Stomach (tissue), 4 donors: ENCODE data around the gene AMIGO1.

Source experiments
- CTCF ChIP-seq, 7 experiments: fragments of 450-650 bp in 4 of 7; fragments of 200-600 bp in 3 of 7; sonication (generic) in 3 of 7; IDR thresholded peaks; one replicate each; pipeline ENCODE4 v1.5.1; 2016 to 2019; ENCODE audit warnings: antibody characterized with exemption in 7 of 7, control low read depth in 2 of 7, mild to moderate bottlenecking in 1 of 7
- EP300 ChIP-seq: sonication (generic); formaldehyde crosslinking; IDR thresholded peaks from one replicate; pipeline ENCODE4 v1.6.1; 2017; ENCODE audit warnings: antibody characterized with exemption
- POLR2A ChIP-seq, 4 donors: fragments of 450-650 bp; IDR thresholded peaks; one replicate each; pipeline ENCODE4 v1.6.1; 2016; ENCODE audit warnings: antibody characterized with exemption in 4 of 4, control low read depth in 2 of 4, mild to moderate bottlenecking in 1 of 4, moderate library complexity in 1 of 4
- POLR2AphosphoS5 ChIP-seq, 3 donors: sonication (generic); formaldehyde crosslinking; IDR thresholded peaks; one replicate each; pipeline ENCODE4 v1.6.1; 2016; ENCODE audit warnings: antibody characterized with exemption in 3 of 3

GRCh38 chr1:109487261-109487660 is 22.3 kb downstream of the AMIGO1 start:
- no peak for TF ChIP-seq CTCF (IDR thresholded peaks at IDR 0.05)
- TF ChIP-seq POLR2A (IDR thresholded peaks at IDR 0.05): no peak
- TF ChIP-seq POLR2AphosphoS5 (IDR thresholded peaks at IDR 0.05): no peak
- TF ChIP-seq EP300: no peak
